ENCODE results near the gene CDC42EP5. TPM values are rescaled to one million over a fixed set of nuclear protein-coding genes. Genes with fewer than 3 reads are reported as not detected.

Gene CDC42EP5
- total and polyA plus RNA-seq, 7 donors, result 12.1 to 529 (median 16.6) TPM

GRCh38 chr19:54421521-54421920 is 51.6 kb downstream of the CDC42EP5 start:
- Histone ChIP-seq H3K27ac (peak overlapping the region in 2 of 4 donors; percentile 39 to 44), H3K36me3 (no peaks in the 10 kb centered on the region), H3K9me3 (no peaks in the 10 kb centered on the region), H3K4me1 (peaks cover 0 to 18% (median 5%) of the 10 kb centered on the region in 4 donors), H3K27me3 (peaks cover 18 to 83% (median 41%) of the 10 kb centered on the region in 3 donors), H3K4me3 (no peak overlapping the region)
- intact Hi-C loops (cut with DNase I), result no loop called here
- 84 to 87% methylated on average over 7 of the region's 7 CpGs for WGBS, 2 donors
- no peak for TF ChIP-seq POLR2A (IDR thresholded peaks at IDR 0.05)
- TF ChIP-seq EP300 (IDR thresholded peaks at IDR 0.05), result no peak
- TF ChIP-seq CTCF (IDR thresholded peaks at IDR 0.05), result no peak
- TF ChIP-seq POLR2AphosphoS5 (IDR thresholded peaks at IDR 0.05), result no peak
- no peak for DNase-seq

GRCh38 chr19:54421169-54421516 is 52.0 kb downstream of the CDC42EP5 start:
- DNase-seq, result no peak
- 42 to 60% methylated on average over 9 of the region's 9 CpGs for WGBS, 2 donors
- TF ChIP-seq POLR2AphosphoS5 (IDR thresholded peaks at IDR 0.05), result no peak
- no peak for TF ChIP-seq CTCF (IDR thresholded peaks at IDR 0.05)
- no peak for TF ChIP-seq EP300 (IDR thresholded peaks at IDR 0.05)
- TF ChIP-seq POLR2A (IDR thresholded peaks at IDR 0.05), result no peak

GRCh38 chr19:54420383-54421168 is 52.5 kb downstream of the CDC42EP5 start:
- intact Hi-C loops (cut with DNase I), result no loop called here
- TF ChIP-seq POLR2AphosphoS5 (IDR thresholded peaks at IDR 0.05), result peak in 2 of 4 donors; percentile 41 to 64
- TF ChIP-seq CTCF (IDR thresholded peaks at IDR 0.05), result no peak
- TF ChIP-seq EP300 (IDR thresholded peaks at IDR 0.05), result no peak
- TF ChIP-seq POLR2A (IDR thresholded peaks at IDR 0.05), result peak in 1 of 2 donors; percentile 9
- no peaks in the 10 kb centered on the region for H3K36me3 ChIP-seq
- H3K27me3 ChIP-seq, result peaks cover 27 to 83% (median 51%) of the 10 kb centered on the region in 3 donors
- peak overlapping the region; percentile 44 to 62 (median 57) for H3K27ac ChIP-seq
- peaks cover 0 to 19% (median 5%) of the 10 kb centered on the region in 4 donors for H3K4me1 ChIP-seq
- no peaks in the 10 kb centered on the region for H3K9me3 ChIP-seq
- H3K4me3 ChIP-seq, result peak overlapping the region in 2 of 4 donors; percentile 9 to 25
- 7 to 33% methylated on average over 37 of the region's 37 CpGs for WGBS, 2 donors
- DNase-seq, result peak; percentile 79

More at GRCh38 chr19:54421169-54421516, 52.0 kb downstream of the CDC42EP5 start:
- no peaks in the 10 kb centered on the region for H3K36me3 ChIP-seq
- no peaks in the 10 kb centered on the region for H3K9me3 ChIP-seq
- H3K27me3 ChIP-seq, result peaks cover 22 to 83% (median 45%) of the 10 kb centered on the region in 3 donors
- H3K4me3 ChIP-seq, result no peak overlapping the region
- H3K27ac ChIP-seq, result peak overlapping the region in 3 of 4 donors; percentile 39 to 59 (median 44)
- peaks cover 0 to 18% (median 5%) of the 10 kb centered on the region in 4 donors for H3K4me1 ChIP-seq
- intact Hi-C loops (cut with DNase I), result no loop called here

GRCh38 chr19:54420068-54420382 is 53.1 kb downstream of the CDC42EP5 start:
- intact Hi-C loops (cut with DNase I), result no loop called here
- 24 to 47% methylated on average over 10 of the region's 10 CpGs for WGBS, 2 donors
- DNase-seq, result no peak
- H3K36me3 ChIP-seq, result no peaks in the 10 kb centered on the region
- H3K4me1 ChIP-seq, result peaks cover 0 to 25% (median 5%) of the 10 kb centered on the region in 4 donors
- H3K4me3 ChIP-seq, result no peak overlapping the region
- no peaks in the 10 kb centered on the region for H3K9me3 ChIP-seq
- peaks cover 32 to 84% (median 56%) of the 10 kb centered on the region in 3 donors for H3K27me3 ChIP-seq
- TF ChIP-seq POLR2AphosphoS5 (IDR thresholded peaks at IDR 0.05) (no peak), POLR2A (IDR thresholded peaks at IDR 0.05) (no peak), EP300 (IDR thresholded peaks at IDR 0.05) (no peak), CTCF (IDR thresholded peaks at IDR 0.05) (no peak)
- peak overlapping the region; percentile 43 to 62 (median 50) for H3K27ac ChIP-seq
